ENCODE measurements around the gene TMEM92.

DNA sequence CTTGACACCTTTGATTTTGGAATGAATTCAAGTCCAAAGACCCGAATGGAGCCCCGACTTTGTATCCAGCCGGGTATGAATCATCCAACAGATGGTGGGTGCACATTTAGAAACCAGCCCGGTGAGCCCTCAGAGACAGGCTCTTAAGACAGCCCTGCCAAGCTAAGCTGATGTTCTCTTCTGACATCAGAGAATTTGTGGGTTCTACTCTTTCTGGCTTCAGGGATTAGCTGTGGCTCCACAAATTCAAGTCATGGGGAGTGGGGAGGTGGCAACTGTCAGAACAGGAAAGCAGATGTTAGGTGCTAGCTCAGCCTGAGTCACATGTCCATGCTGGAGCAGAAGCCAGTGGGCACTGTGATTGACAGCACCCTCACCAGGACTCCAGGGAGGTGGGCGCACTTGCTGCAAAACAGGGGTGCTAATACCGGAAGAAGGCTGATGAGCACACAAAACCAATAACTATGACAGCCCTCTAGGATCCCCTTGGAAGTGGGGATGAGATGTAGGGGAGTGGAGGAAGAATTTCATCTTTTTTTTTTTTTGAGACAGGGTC is 40.3 kb downstream of the TMEM92 start:
- TF ChIP-seq, protein P1, sequence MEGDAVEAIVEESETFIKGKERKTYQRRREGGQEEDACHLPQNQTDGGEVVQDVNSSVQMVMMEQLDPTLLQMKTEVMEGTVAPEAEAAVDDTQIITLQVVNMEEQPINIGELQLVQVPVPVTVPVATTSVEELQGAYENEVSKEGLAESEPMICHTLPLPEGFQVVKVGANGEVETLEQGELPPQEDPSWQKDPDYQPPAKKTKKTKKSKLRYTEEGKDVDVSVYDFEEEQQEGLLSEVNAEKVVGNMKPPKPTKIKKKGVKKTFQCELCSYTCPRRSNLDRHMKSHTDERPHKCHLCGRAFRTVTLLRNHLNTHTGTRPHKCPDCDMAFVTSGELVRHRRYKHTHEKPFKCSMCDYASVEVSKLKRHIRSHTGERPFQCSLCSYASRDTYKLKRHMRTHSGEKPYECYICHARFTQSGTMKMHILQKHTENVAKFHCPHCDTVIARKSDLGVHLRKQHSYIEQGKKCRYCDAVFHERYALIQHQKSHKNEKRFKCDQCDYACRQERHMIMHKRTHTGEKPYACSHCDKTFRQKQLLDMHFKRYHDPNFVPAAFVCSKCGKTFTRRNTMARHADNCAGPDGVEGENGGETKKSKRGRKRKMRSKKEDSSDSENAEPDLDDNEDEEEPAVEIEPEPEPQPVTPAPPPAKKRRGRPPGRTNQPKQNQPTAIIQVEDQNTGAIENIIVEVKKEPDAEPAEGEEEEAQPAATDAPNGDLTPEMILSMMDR (IDR thresholded peaks at IDR 0.05; ENCODE audit: low read depth, low read length) = no peak
- no peak for TF ChIP-seq EZH2phosphoT487 (IDR thresholded peaks at IDR 0.05; ENCODE audit: low read depth)

All from OCI-LY3 (cell line).